Kidney (tissue), 14 donors: ENCODE results near the gene ENDOG. TPM values are rescaled to one million over a fixed set of nuclear protein-coding genes. Genes with fewer than 3 reads are reported as not detected.

Source experiments
- DNase-seq, 5 donors: peaks; one replicate each; pipeline ENCODE4 v3.0.0-alpha.2; 2013 to 2020
- FAIRE-seq: peaks from 2 replicates; lab custom pipeline; 2012; peaks lifted over from hg19 to GRCh38; lab: Jason Lieb, UNC
- H3K27ac ChIP-seq, 2 donors: one replicate each; pipeline ENCODE4 v1.7.0; 2013; ENCODE audit warnings: low read depth in 2 of 2, low read length in 2 of 2, inconsistent platforms in 1 of 2
- H3K27me3 ChIP-seq: one replicate; pipeline ENCODE4 v1.7.1; 2013; ENCODE audit warnings: low read length, inconsistent platforms; ENCODE audit not compliant: control insufficient read depth, insufficient read depth
- H3K36me3 ChIP-seq, 3 donors: one replicate each; pipeline versions ENCODE4 v1.7.0 to v1.7.1; 2013; ENCODE audit warnings: low read length in 3 of 3, control low read depth in 1 of 3, inconsistent platforms in 1 of 3; ENCODE audit not compliant: insufficient read depth in 3 of 3, control insufficient read depth in 2 of 3
- H3K4me1 ChIP-seq, 3 donors: one replicate each; pipeline versions ENCODE4 v1.7.0 to v1.7.1; 2013; ENCODE audit warnings: low read length in 3 of 3, inconsistent platforms in 1 of 3, low read depth in 1 of 3; ENCODE audit not compliant: control insufficient read depth in 2 of 3, insufficient read depth in 2 of 3
- H3K4me3 ChIP-seq, 3 donors: one replicate each; pipeline versions ENCODE4 v1.7.0 to v1.8.1; 2013; ENCODE audit warnings: low read length in 3 of 3, control low read depth in 1 of 3, inconsistent platforms in 1 of 3
- H3K9ac ChIP-seq, 3 donors: one replicate each; pipeline versions ENCODE4 v1.7.0 to v1.7.1; 2013; ENCODE audit warnings: low read length in 3 of 3, control low read depth in 1 of 3, inconsistent platforms in 1 of 3
- H3K9me3 ChIP-seq, 3 donors: one replicate each; pipeline versions ENCODE4 v1.7.0 to v1.7.1; 2013; ENCODE audit warnings: low read length in 3 of 3, control low read depth in 1 of 3, inconsistent platforms in 1 of 3; ENCODE audit not compliant: control insufficient read depth in 2 of 3, insufficient read depth in 1 of 3
- CTCF ChIP-seq: IDR thresholded peaks from 3 replicates; pipeline ENCODE4 v1.5.1; 2012; ENCODE audit warnings: mild to moderate bottlenecking, moderate library complexity, borderline replicate concordance; ENCODE audit not compliant: insufficient read depth; ENCODE audit errors: extremely low read depth
- intact Hi-C: fragments of 100-400 bp; cut with DNase I; formaldehyde crosslinking; loops from one replicate; pipeline ENCODE4 v1.11.1; 2022
- polyA plus RNA-seq: library from polyadenylated mRNA; stranded (reverse); fragments of 350-450 nt; fragmentation: Illumina TruSeq; extraction: RNeasy Lipid Tissue Mini Kit (QIAGEN cat#74804); gene quantifications from one replicate; pipeline ENCODE4 v1.2.3, GENCODE V29; 2014; ENCODE audit warnings: low read depth, low replicate concordance; ENCODE audit not compliant: insufficient read depth
- total RNA-seq: library from RNA; stranded (reverse); fragmentation: NEBNext Ultra II Directional; extraction: Animal tissue kit (Norgen Biotek cat#: 25700); gene quantifications from one replicate; pipeline ENCODE4 v1.2.1, GENCODE V29; 2021
- donor health status: control.
- donor health status: control.
- donor health status: control.
- donor health status: control.
- donor health status: control.
- donor health status: DM: yes; HTN: yes; CAD: no.
- donor health status: Normal renal cell carcinoma (clear cell type).

Gene ENDOG
- total and polyA plus RNA-seq, 2 donors from 2014 or later = 20.6 to 59.9 TPM

GRCh38 chr9:128782669-128783068, 35.6 kb upstream of the ENDOG start:
- intact Hi-C loops = no loop called here
- TF ChIP-seq CTCF = no peak
- H3K27ac ChIP-seq = no peak overlapping the region
- no peaks in the 10 kb centered on the region for H3K36me3 ChIP-seq
- no peaks in the 10 kb centered on the region for H3K9me3 ChIP-seq
- no peak for FAIRE-seq
- no peak overlapping the region for H3K9ac ChIP-seq
- no peaks in the 10 kb centered on the region for H3K27me3 ChIP-seq
- H3K4me3 ChIP-seq = no peak overlapping the region
- H3K4me1 ChIP-seq = no peaks in the 10 kb centered on the region
- no peak for DNase-seq

- DNase-seq = no peak
- no peak overlapping the region for H3K4me3 ChIP-seq
- no peak for TF ChIP-seq CTCF
- no peak overlapping the region for H3K9ac ChIP-seq
- intact Hi-C loops = no loop called here
- no peak for FAIRE-seq
- no peaks in the 10 kb centered on the region for H3K9me3 ChIP-seq
- H3K4me1 ChIP-seq = peaks cover 0 to 11% (median 6%) of the 10 kb centered on the region in 3 donors
- H3K36me3 ChIP-seq = no peaks in the 10 kb centered on the region
- no peak overlapping the region for H3K27ac ChIP-seq
- no peaks in the 10 kb centered on the region for H3K27me3 ChIP-seq
These were observed 32.9 kb upstream of the ENDOG start for GRCh38 chr9:128785427-128785826.

- intact Hi-C loops = no loop called here
- H3K27me3 ChIP-seq = no peaks in the 10 kb centered on the region
- H3K9me3 ChIP-seq = no peaks in the 10 kb centered on the region
- DNase-seq (peak; percentile 89 to 97 (median 92)), FAIRE-seq (no peak)
- H3K4me1 ChIP-seq = peaks cover 0 to 11% (median 6%) of the 10 kb centered on the region in 3 donors
- peak within 1 kb of the TSS; percentile 61 to 89 (median 79) for H3K9ac ChIP-seq
- TF ChIP-seq CTCF = no peak
- H3K36me3 ChIP-seq = peaks cover 0 to 9% (median 4%) of the 10 kb centered on the region in 3 donors
- H3K4me3 ChIP-seq = peak within 1 kb of the TSS; percentile 73 to 92 (median 80)
- H3K27ac ChIP-seq = peak within 1 kb of the TSS; percentile 83 to 87
These were observed 31.4 kb upstream of the ENDOG start, which contains the start of gene TBC1D13 for GRCh38 chr9:128786681-128787601. TBC1D13 (plus strand) TSS chr9:128787253; CDS start chr9:128787354, 101 bp downstream.
